PC-3 (cell line): Measurements from ENCODE around the gene LMAN1. TPM values are rescaled to one million over a fixed set of nuclear protein-coding genes. Genes with fewer than 3 reads are reported as not detected.
A peak's percentile ranks its signal among the peaks of the same experiment; 100 is the strongest.

Experiments used
- ATAC-seq: fragments of 200-7000 bp; cut with Tn5 transposase; 2 replicates; pipeline ENCODE4 v1.9.1; 2020; ENCODE audit warnings: mild to moderate bottlenecking, moderate library complexity
- BruUV-seq: library from RNA; stranded (reverse); fragments of 400-500 nt; replicated peaks from 2 replicates; lab custom pipeline; 2021; lab: Mats Ljungman, UMichigan
- CTCF ChIA-PET: fragments of 300-600 bp; sonication (Branson Sonifier 250); formaldehyde crosslinking; loops from one replicate; lab custom pipeline; 2022; ENCODE audit warnings: antibody characterized with exemption; lab: Charles Lee
- POLR2A ChIA-PET: fragments of 300-600 bp; sonication (Branson Sonifier 250); formaldehyde crosslinking; loops from one replicate; lab custom pipeline; 2022; ENCODE audit warnings: antibody characterized with exemption; ENCODE audit not compliant: unreplicated experiment; lab: Charles Lee
- DNase-seq: peaks from one replicate; pipeline ENCODE4 v3.0.0-alpha.2; 2015
- H2AFZ ChIP-seq: fragments of 300-600 bp; sonication (generic); 2 replicates; pipeline ENCODE4 v1.6.0; 2016; ENCODE audit warnings: antibody characterized with exemption, low read length
- H3F3A ChIP-seq: fragments of 300-600 bp; sonication (generic); one replicate; pipeline ENCODE4 v1.6.0; 2017; ENCODE audit warnings: antibody characterized with exemption, low read length, control low read depth, mild to moderate bottlenecking; ENCODE audit not compliant: unreplicated experiment
- H3K27ac ChIP-seq: fragments of 300-600 bp; sonication (generic); 2 replicates; pipeline ENCODE4 v1.5.1; 2016; ENCODE audit warnings: mild to moderate bottlenecking, low read length
- H3K27me3 ChIP-seq: fragments of 300-600 bp; sonication (generic); 2 replicates; pipeline ENCODE4 v1.6.1; 2016; ENCODE audit warnings: low read length, mixed read lengths
- H3K36me3 ChIP-seq: fragments of 300-600 bp; sonication (generic); 2 replicates; pipeline ENCODE4 v1.6.1; 2016; ENCODE audit warnings: low read depth, mixed run types, low read length, mixed read lengths
- H3K4me1 ChIP-seq: fragments of 300-600 bp; sonication (generic); 2 replicates; pipeline ENCODE4 v1.5.1; 2016; ENCODE audit warnings: low read length; ENCODE audit not compliant: insufficient read depth
- H3K4me2 ChIP-seq: fragments of 300-600 bp; sonication (generic); 2 replicates; pipeline ENCODE4 v1.6.0; 2016; ENCODE audit warnings: low read length
- H3K4me3 ChIP-seq: fragments of 300-600 bp; sonication (generic); 2 replicates; pipeline ENCODE4 v1.5.1; 2016; ENCODE audit warnings: mild to moderate bottlenecking, low read length, mixed read lengths
- H3K79me2 ChIP-seq: fragments of 300-600 bp; sonication (generic); 2 replicates; pipeline ENCODE4 v1.6.1; 2017; ENCODE audit warnings: low read length, mixed read lengths
- H3K9ac ChIP-seq: fragments of 300-600 bp; sonication (generic); 2 replicates; pipeline ENCODE4 v1.6.0; 2016; ENCODE audit warnings: mild to moderate bottlenecking, low read length
- H3K9me2 ChIP-seq: fragments of 300-600 bp; sonication (generic); replicated peaks from 2 replicates; pipeline ENCODE4 v1.6.1; 2016; ENCODE audit warnings: mixed run types, low read length, mixed read lengths
- H3K9me3 ChIP-seq: fragments of 300-600 bp; sonication (generic); 2 replicates; pipeline ENCODE4 v1.6.1; 2016; ENCODE audit warnings: low read length, mixed read lengths
- H4K20me1 ChIP-seq: fragments of 300-600 bp; sonication (generic); 2 replicates; pipeline ENCODE4 v1.6.1; 2016; ENCODE audit warnings: low read length, mixed read lengths
- EZH2 ChIP-seq: fragments of 300-600 bp; sonication (generic); IDR thresholded peaks from one replicate; pipeline ENCODE4 v1.6.1; 2017; ENCODE audit warnings: antibody characterized with exemption, mild to moderate bottlenecking, low read length; ENCODE audit not compliant: unreplicated experiment
- EZH2phosphoT487 ChIP-seq: fragments of 300-600 bp; sonication (generic); IDR thresholded peaks from 2 replicates; pipeline ENCODE4 v1.6.1; 2018; ENCODE audit warnings: mild to moderate bottlenecking, antibody characterized with exemption, low read length, borderline replicate concordance
- intact Hi-C: fragments of 100-400 bp; cut with micrococcal nuclease; formaldehyde crosslinking; loops from 2 replicates; pipeline ENCODE4 v1.9.0; 2023
- total RNA-seq: library from RNA; depleted of rRNA; stranded (reverse); fragments of >200 nt; gene quantifications from 2 replicates; pipeline ENCODE4 v1.2.3, GENCODE V29; 2014
- TF ChIP-seq, protein P1 (sequence below): fragments of 300-600 bp; sonication (generic); conservative IDR thresholded peaks from 2 replicates; pipeline ENCODE4 v1.5.1; 2017; ENCODE audit warnings: antibody characterized with exemption, low read depth, mild to moderate bottlenecking, low read length

LMAN1 gene
- total RNA-seq, 1 experiment from 2014 or later = 126 TPM

DNA sequence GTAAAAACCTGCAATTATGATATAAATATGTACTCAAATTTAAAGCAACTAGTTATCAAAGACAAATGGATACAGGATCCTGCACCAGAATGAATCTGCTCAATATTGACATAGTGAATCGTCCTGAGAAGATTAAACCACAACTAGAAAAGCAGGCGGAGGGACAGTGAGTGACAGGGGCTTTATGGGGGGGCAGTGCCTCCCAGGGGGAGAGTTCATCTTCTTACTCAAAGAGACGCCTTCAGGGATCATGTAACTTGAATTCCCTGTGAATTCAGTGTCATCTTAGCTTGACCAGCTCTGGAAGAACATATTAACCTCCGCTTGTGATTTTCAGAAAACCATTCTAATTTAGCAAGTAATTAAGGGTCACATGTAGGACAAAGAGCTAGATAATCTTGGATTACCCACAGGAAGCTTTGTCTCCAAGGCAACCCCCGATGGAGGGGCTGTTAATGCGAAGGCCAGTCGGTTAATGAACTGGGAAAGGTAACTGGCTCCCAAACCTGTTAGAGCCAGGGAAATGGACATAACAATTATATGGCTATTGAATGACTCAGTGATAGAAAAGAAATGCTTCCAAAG, 17.4 kb upstream of the LMAN1 start:
- no peak overlapping the region for H3K9ac ChIP-seq

DNA sequence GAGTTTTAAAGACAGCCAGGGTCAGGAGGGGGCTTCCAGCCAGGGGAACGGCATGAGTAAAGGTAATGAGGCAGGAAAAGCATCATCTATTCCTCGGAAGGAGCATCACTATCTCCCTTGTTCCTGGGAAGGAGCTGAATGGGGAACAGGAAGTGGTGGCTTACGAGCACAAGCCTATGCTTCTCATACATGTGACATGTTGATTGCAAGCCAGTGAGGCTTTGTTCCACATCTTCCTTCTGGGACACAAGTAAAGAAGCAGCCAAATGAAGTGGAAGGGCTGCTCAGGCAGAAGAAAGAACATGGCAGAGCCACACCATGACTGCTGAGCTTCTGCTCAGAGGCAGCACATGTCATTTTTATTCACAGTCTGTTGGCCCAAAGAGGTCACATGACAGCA, 15.1 kb upstream of the LMAN1 start:
- H3K4me1 ChIP-seq = peaks cover 11% of the 10 kb centered on the region
- no peaks in the 10 kb centered on the region for H3K9me3 ChIP-seq
- no peak overlapping the region for H3K4me2 ChIP-seq
- no peaks in the 10 kb centered on the region for H4K20me1 ChIP-seq
- no peaks in the 10 kb centered on the region for H3K9me2 ChIP-seq
- TF ChIP-seq EZH2phosphoT487 (no peak), EZH2 (no peak)
- TF ChIP-seq, protein P1, sequence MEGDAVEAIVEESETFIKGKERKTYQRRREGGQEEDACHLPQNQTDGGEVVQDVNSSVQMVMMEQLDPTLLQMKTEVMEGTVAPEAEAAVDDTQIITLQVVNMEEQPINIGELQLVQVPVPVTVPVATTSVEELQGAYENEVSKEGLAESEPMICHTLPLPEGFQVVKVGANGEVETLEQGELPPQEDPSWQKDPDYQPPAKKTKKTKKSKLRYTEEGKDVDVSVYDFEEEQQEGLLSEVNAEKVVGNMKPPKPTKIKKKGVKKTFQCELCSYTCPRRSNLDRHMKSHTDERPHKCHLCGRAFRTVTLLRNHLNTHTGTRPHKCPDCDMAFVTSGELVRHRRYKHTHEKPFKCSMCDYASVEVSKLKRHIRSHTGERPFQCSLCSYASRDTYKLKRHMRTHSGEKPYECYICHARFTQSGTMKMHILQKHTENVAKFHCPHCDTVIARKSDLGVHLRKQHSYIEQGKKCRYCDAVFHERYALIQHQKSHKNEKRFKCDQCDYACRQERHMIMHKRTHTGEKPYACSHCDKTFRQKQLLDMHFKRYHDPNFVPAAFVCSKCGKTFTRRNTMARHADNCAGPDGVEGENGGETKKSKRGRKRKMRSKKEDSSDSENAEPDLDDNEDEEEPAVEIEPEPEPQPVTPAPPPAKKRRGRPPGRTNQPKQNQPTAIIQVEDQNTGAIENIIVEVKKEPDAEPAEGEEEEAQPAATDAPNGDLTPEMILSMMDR = no peak
- no peak overlapping the region for H3K4me3 ChIP-seq
- no peak for DNase-seq
- no peak overlapping the region for H2AFZ ChIP-seq
- no peak overlapping the region for H3K27ac ChIP-seq
- no peaks in the 10 kb centered on the region for H3K36me3 ChIP-seq
- no peaks in the 10 kb centered on the region for H3F3A ChIP-seq
- ChIA-PET CTCF (no interaction called here), POLR2A (no interaction called here)
- H3K27me3 ChIP-seq = no peaks in the 10 kb centered on the region
- ATAC-seq = no peak
- no TSS peak for BruUV-seq
- H3K9ac ChIP-seq = no peak overlapping the region
- no peaks in the 10 kb centered on the region for H3K79me2 ChIP-seq
- intact Hi-C loops = no loop called here

More for the DNA sequence above, 17.4 kb upstream of the LMAN1 start:
- no peak overlapping the region for H3K4me2 ChIP-seq
- peak; percentile 27 for ATAC-seq
- no TSS peak for BruUV-seq
- peaks cover 20% of the 10 kb centered on the region for H3K4me1 ChIP-seq
- CTCF ChIA-PET = no interaction called here
- H2AFZ ChIP-seq = no peak overlapping the region
- no peaks in the 10 kb centered on the region for H3K79me2 ChIP-seq
- H3K27ac ChIP-seq = no peak overlapping the region
- no peaks in the 10 kb centered on the region for H3K36me3 ChIP-seq
- no peaks in the 10 kb centered on the region for H4K20me1 ChIP-seq
- H3K27me3 ChIP-seq = no peaks in the 10 kb centered on the region
- TF ChIP-seq, protein P1 = no peak
- peak; percentile 43 for DNase-seq
- no peaks in the 10 kb centered on the region for H3K9me2 ChIP-seq
- H3K4me3 ChIP-seq = no peak overlapping the region
- POLR2A ChIA-PET = no interaction called here
- intact Hi-C loops = no loop called here
- no peaks in the 10 kb centered on the region for H3F3A ChIP-seq
- H3K9me3 ChIP-seq = no peaks in the 10 kb centered on the region

DNA sequence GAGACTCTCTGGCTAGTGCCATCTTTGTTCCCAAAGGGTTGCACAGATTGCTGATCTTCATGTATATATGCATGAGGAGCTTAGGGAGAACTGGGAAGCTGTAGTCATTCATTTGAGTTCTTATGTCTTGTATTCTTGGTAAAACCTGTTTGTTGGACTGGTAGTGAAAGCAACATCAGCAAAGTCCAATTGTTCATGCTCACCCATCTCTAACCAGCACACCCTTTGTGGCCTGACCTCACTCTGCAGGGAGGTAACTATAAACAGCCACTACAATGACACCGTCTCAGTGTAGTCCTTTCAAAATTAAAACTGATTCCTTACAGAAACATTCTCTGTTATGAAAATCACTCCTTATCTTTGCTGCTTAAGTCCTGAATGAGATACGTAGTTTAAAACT, 13.9 kb upstream of the LMAN1 start:
- ChIA-PET POLR2A (no interaction called here), CTCF (no interaction called here)
- no peaks in the 10 kb centered on the region for H3K9me2 ChIP-seq
- H3F3A ChIP-seq = no peaks in the 10 kb centered on the region
- H3K9me3 ChIP-seq = no peaks in the 10 kb centered on the region
- H4K20me1 ChIP-seq = no peaks in the 10 kb centered on the region
- no peaks in the 10 kb centered on the region for H3K79me2 ChIP-seq
- no TSS peak for BruUV-seq
- H3K4me3 ChIP-seq = no peak overlapping the region
- no peak for ATAC-seq
- H3K27me3 ChIP-seq = no peaks in the 10 kb centered on the region
- no peak overlapping the region for H3K4me2 ChIP-seq
- H2AFZ ChIP-seq = no peak overlapping the region
- DNase-seq = no peak
- no peak for TF ChIP-seq EZH2
- TF ChIP-seq, protein P1 = no peak
- no peak for TF ChIP-seq EZH2phosphoT487
- peaks cover 11% of the 10 kb centered on the region for H3K4me1 ChIP-seq
- H3K27ac ChIP-seq = no peak overlapping the region
- no peak overlapping the region for H3K9ac ChIP-seq
- intact Hi-C loops = no loop called here
- no peaks in the 10 kb centered on the region for H3K36me3 ChIP-seq
